Subcutaneous adipose tissue (tissue), 4 donors: ENCODE measurements around the gene ZBTB5. TPM values are rescaled to one million over a fixed set of nuclear protein-coding genes. Genes with fewer than 3 reads are reported as not detected.

Source experiments
- total RNA-seq, 4 donors: library from RNA; depleted of rRNA; stranded (reverse); fragments of >200 nt; gene quantifications; one replicate each; pipeline ENCODE4 v1.1.0, GENCODE V29; 2016
- TF ChIP-seq, protein P1 (sequence below): fragments of 450-650 bp; IDR thresholded peaks from one replicate; pipeline ENCODE4 v1.5.1; 2016; ENCODE audit warnings: low read depth, mild to moderate bottlenecking, control low read depth, antibody characterized with exemption, moderate library complexity

ZBTB5 gene
- total RNA-seq, 4 donors from 2014 or later = 6.0 to 9.0 (median 7.7) TPM

- TF ChIP-seq, protein P1, sequence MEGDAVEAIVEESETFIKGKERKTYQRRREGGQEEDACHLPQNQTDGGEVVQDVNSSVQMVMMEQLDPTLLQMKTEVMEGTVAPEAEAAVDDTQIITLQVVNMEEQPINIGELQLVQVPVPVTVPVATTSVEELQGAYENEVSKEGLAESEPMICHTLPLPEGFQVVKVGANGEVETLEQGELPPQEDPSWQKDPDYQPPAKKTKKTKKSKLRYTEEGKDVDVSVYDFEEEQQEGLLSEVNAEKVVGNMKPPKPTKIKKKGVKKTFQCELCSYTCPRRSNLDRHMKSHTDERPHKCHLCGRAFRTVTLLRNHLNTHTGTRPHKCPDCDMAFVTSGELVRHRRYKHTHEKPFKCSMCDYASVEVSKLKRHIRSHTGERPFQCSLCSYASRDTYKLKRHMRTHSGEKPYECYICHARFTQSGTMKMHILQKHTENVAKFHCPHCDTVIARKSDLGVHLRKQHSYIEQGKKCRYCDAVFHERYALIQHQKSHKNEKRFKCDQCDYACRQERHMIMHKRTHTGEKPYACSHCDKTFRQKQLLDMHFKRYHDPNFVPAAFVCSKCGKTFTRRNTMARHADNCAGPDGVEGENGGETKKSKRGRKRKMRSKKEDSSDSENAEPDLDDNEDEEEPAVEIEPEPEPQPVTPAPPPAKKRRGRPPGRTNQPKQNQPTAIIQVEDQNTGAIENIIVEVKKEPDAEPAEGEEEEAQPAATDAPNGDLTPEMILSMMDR = no peak
Observed at GRCh38 chr9:37508135-37508833, 43.0 kb upstream of the ZBTB5 start.

DNA sequence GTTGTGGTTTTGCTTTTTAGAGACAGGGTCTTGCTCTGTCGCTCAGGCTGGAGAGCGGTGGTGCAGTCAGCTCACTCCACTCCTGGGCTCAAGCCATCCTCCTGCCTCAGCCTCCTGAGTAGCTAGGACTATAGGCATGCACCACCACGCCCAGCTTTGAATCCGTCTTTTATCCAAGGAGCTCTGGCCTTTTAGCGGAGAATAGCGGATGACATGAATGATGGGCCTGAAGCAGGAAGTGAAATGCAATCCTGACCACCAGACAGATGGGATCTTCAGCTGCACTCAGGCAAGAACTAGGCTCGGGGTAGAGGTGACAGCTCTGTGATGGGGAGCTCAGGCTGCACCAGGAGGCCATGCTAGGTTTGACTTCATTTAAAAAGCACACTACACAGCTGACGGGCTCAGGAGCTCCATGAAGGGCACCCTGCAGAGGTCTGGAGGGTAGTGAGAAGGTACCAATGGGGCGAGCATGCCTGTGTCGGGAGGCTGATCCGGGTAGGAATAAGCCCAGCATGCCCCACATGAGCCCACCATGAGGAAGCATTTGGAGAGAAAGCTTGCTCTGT, 42.4 kb upstream of the ZBTB5 start:
- TF ChIP-seq, protein P1 = no peak

DNA sequence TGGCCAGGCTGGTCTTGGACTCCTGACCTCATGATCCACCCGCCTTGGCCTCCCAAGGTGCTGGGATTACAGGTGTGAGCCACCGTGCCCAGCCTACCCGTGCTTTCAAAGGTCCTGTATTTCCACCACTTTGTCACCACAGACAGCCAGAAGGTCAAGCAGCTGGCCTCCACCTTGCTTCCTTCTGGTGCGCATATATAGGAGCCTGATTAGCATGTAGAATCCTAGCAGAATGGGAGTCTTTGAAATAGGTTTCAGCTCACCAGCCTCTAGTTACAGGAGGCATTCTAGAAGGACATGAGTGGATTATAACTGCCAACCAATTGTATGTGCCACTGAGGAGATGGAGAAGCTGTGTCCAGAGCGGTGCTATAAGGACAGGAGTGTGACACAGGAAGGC, 39.4 kb upstream of the ZBTB5 start:
- TF ChIP-seq, protein P1 = no peak

DNA sequence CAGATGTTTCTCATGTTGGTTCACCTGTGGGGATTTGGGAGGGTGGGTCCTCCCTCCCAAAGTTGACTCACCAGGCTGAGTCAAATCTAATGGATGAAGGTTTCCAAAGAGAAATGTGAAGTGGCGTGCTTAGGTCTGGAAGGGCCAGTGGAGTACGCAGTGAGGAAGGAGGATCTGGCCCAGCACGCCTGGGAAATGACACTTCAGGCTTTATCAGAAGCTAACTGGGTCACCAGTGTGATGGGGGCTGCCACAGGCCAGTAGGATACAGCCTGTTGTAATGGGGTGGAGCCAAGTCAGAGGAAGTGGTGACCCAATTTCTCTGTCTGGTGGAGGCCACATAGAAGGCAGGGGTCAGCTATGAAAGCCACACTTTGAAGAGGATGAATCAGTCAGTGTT, 38.5 kb upstream of the ZBTB5 start:
- TF ChIP-seq, protein P1 = no peak

DNA sequence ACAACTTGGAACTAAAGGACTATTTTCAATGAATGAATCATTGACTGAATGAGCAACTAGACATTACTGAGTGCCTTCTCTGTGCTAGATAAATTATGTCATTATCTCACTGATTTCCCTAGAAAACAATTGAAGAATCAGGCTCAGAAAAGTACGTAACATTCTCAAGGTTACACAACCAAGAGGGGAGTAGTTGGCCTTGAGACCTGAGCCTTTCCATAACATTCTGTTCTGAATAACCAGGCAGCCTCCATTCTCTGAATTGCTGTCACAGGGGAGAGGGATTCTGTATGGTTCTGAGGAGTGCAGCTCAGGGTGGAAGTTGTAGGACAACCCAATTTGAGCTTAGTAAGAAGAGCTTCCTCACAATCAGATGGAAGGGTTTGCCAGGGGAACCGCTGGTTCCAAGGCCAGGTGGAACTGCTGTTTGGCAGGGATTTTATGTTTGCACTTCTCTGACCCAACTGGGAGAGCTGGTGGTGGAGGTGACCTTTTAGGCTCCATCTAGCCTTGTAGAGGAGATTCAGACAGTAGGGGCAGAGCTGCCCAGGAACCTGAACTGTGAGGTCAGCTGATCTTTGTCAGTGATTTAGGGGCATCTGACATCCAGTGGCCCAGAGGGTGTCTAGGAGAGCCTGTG, 36.8 kb upstream of the ZBTB5 start:
- TF ChIP-seq, protein P1 = no peak

DNA sequence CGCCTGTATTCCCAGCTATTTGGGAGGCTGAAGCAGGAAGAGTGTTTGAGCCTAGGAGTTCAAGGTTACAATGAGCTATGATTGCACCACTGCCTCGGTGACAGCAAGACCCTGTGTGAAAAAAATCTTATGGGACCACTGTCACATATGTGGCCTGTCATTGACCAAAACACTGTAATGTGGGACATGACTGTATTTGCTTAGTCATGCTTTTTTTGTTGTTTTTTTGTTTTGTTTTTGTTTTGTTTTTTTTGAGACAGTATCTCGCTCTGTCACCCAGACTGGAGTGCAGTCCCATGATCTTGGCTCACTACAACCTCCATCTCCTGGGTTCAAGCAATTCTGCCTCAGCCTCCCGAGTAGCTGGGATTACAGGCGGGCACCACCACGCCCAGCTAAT, 34.0 kb upstream of the ZBTB5 start:
- TF ChIP-seq, protein P1 = no peak

DNA sequence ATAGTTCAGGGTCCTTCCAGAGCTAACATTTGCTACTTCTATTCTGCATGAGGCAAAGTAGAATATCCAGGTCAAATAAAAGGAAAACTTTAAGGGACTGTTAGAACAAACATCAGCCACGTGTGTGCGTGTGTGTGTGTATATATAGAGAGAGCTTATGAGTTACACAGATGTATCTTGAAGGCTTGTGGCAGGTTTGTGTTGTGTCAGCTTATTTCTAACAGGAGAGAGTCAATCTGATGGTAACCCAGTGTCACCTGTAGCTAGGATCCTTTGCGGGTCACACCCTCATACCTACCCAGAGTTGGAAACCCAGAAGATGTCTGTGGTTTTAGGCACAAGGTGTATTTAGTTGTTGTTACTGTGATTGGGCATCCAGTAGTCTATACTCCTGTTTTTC, 33.2 kb upstream of the ZBTB5 start:
- TF ChIP-seq, protein P1 = no peak
